HepG2 (cell line): ENCODE data around the gene SRP72. TPM values are rescaled to one million over a fixed set of nuclear protein-coding genes. Genes with fewer than 3 reads are reported as not detected.

Experiments
- CEBPG ChIP-seq: IDR thresholded peaks from 2 replicates; pipeline ENCODE4 v1.6.1; 2016
- LCORL ChIP-seq, 2 experiments: fragments of 450-650 bp in 1 of 2; sonication (generic) in 1 of 2; formaldehyde crosslinking in 1 of 2; IDR thresholded peaks; 2 replicates each; pipeline versions ENCODE4 v1.5.0 to v1.6.1; 2017 to 2020; ENCODE audit warnings: antibody characterized with exemption in 1 of 2, missing genetic modification reagents in 1 of 2
- SNAI1 ChIP-seq: sonication (generic); formaldehyde crosslinking; IDR thresholded peaks from 2 replicates; pipeline ENCODE4 v1.5.0; 2020; ENCODE audit warnings: mild to moderate bottlenecking, missing genetic modification reagents, borderline replicate concordance
- U2AF1 ChIP-seq: fragments of 200-400 bp; formaldehyde crosslinking; optimal IDR thresholded peaks from 2 replicates; pipeline ENCODE3; 2017; ENCODE audit warnings: mild to moderate bottlenecking, low read depth, low read length
- ZNF33B ChIP-seq: sonication (generic); formaldehyde crosslinking; IDR thresholded peaks from 2 replicates; pipeline ENCODE4 v1.5.1; 2020; ENCODE audit warnings: mild to moderate bottlenecking, missing genetic modification reagents
- ZSCAN29 ChIP-seq: sonication (generic); formaldehyde crosslinking; conservative IDR thresholded peaks from 2 replicates; pipeline ENCODE4 v1.4.0; 2020; ENCODE audit warnings: mild to moderate bottlenecking, missing genetic modification reagents
- polyA plus RNA-seq, 8 experiments: library from polyadenylated mRNA; depleted of rRNA in 3 of 8; stranded (reverse) in 7 of 8; unstranded in 1 of 8; fragments of >200 nt; fragmentation: Illumina TruSeq in 4 of 8; extraction: Trizol in 4 of 8; gene quantifications; 2 replicates each; pipeline versions ENCODE4 v1.2.1 to v1.2.3, GENCODE V29; 2011 to 2016; ENCODE audit warnings: low read depth in 4 of 8, missing spikeins in 1 of 8, mixed read lengths in 1 of 8; ENCODE audit not compliant: insufficient read depth in 1 of 8
- total RNA-seq, 5 experiments: library from RNA; depleted of rRNA; stranded (reverse); fragments of >200 nt; fragmentation: Illumina TruSeq; extraction: Trizol; gene quantifications; 2 replicates each; pipeline ENCODE4 v1.2.3, GENCODE V29; 2016; ENCODE audit warnings: low read depth in 1 of 5
- TF ChIP-seq, protein P1 (sequence below): sonication (generic); formaldehyde crosslinking; IDR thresholded peaks from 2 replicates; pipeline ENCODE4 v1.4.0; 2020; ENCODE audit warnings: low read depth, missing genetic modification reagents
- TF ChIP-seq, protein P2 (sequence below): sonication (generic); formaldehyde crosslinking; IDR thresholded peaks from 2 replicates; pipeline ENCODE4 v1.4.0; 2020; ENCODE audit warnings: missing genetic modification reagents
- TF ChIP-seq, protein P3 (sequence below): sonication (generic); formaldehyde crosslinking; IDR thresholded peaks from one replicate; pipeline ENCODE4 v1.5.1; 2020; ENCODE audit warnings: mild to moderate bottlenecking, missing genetic modification reagents; ENCODE audit errors: not compliant biosample characterization
- TF ChIP-seq, protein P4 (sequence below): sonication (generic); formaldehyde crosslinking; conservative IDR thresholded peaks from 2 replicates; pipeline ENCODE4 v1.8.0; 2022; ENCODE audit warnings: low read depth, missing genetic modification reagents
- TF ChIP-seq, protein P5 (sequence below): sonication (generic); formaldehyde crosslinking; conservative IDR thresholded peaks from 2 replicates; pipeline ENCODE4 v1.4.0; 2020; ENCODE audit warnings: missing genetic modification reagents

Gene SRP72
- total and polyA plus RNA-seq, 2 of the 13 experiments (the other 11 are each of a cell fraction or from before 2014, with no cell fraction given), result 64.9 to 75.6 TPM

DNA sequence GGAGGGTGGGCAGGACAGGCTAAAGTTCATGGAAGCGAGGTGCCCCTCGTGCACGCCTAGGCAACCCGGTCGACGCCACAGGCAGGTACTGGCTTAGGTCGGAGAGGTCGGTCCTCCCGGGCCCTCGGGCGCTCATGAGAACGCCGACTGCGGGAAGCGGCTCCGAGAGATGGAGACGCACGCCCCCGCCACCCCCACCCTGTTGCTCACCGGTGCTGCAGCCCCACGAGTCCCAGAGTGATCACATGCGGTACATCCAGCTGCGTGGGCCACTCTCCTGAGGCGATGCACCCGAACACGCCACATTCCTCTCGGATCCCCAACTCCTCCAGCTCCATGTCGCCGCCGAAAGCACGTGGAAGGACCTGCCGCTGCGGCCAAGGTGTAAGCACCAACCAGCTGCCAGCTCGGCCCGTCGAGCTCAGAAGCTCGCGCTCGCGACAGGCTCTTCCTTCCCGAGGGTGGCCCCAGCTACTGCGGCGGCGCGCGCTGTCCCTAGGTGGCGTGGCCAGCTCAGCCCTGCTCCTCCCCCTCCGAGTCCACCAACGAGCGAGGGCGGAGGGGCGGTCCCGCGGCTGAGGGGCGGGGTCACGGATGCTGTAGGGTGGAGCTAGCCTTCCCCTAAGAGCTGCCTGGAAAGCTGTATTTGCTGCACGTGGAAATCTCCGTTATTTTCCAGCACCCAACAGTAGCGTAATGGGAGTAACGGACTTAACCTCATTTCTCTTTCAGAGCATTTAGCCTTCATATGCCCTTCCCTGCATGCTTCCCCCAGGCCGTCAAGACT, 32.1 kb upstream of the SRP72 start, which contains the start of gene PPAT (continued):
- TF ChIP-seq, protein P1, sequence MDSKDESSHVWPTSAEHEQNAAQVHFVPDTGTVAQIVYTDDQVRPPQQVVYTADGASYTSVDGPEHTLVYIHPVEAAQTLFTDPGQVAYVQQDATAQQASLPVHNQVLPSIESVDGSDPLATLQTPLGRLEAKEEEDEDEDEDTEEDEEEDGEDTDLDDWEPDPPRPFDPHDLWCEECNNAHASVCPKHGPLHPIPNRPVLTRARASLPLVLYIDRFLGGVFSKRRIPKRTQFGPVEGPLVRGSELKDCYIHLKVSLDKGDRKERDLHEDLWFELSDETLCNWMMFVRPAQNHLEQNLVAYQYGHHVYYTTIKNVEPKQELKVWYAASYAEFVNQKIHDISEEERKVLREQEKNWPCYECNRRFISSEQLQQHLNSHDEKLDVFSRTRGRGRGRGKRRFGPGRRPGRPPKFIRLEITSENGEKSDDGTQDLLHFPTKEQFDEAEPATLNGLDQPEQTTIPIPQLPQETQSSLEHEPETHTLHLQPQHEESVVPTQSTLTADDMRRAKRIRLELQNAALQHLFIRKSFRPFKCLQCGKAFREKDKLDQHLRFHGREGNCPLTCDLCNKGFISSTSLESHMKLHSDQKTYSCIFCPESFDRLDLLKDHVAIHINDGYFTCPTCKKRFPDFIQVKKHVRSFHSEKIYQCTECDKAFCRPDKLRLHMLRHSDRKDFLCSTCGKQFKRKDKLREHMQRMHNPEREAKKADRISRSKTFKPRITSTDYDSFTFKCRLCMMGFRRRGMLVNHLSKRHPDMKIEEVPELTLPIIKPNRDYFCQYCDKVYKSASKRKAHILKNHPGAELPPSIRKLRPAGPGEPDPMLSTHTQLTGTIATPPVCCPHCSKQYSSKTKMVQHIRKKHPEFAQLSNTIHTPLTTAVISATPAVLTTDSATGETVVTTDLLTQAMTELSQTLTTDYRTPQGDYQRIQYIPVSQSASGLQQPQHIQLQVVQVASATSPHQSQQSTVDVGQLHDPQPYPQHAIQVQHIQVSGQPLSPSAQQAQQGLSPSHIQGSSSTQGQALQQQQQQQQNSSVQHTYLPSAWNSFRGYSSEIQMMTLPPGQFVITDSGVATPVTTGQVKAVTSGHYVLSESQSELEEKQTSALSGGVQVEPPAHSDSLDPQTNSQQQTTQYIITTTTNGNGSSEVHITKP (CRISPR knock-in tag), result peak; percentile 98
- TF ChIP-seq CEBPG (CRISPR knock-in tag) (no peak), ZSCAN29 (CRISPR knock-in tag) (peak; percentile 40; the same call in 1 of the 2 replicates), ZNF33B (peak; percentile 13; the same call in 1 of the 2 replicates), SNAI1 (CRISPR knock-in tag) (no peak), LCORL (IDR thresholded peaks at IDR 0.05) (no peak), LCORL (CRISPR knock-in tag; IDR thresholded peaks at IDR 0.05) (no peak), U2AF1 (no peak)
- TF ChIP-seq, protein P2, sequence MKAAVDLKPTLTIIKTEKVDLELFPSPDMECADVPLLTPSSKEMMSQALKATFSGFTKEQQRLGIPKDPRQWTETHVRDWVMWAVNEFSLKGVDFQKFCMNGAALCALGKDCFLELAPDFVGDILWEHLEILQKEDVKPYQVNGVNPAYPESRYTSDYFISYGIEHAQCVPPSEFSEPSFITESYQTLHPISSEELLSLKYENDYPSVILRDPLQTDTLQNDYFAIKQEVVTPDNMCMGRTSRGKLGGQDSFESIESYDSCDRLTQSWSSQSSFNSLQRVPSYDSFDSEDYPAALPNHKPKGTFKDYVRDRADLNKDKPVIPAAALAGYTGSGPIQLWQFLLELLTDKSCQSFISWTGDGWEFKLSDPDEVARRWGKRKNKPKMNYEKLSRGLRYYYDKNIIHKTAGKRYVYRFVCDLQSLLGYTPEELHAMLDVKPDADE (CRISPR knock-in tag), result peak; percentile 78; the same call in 1 of the 2 replicates
- TF ChIP-seq, protein P3, sequence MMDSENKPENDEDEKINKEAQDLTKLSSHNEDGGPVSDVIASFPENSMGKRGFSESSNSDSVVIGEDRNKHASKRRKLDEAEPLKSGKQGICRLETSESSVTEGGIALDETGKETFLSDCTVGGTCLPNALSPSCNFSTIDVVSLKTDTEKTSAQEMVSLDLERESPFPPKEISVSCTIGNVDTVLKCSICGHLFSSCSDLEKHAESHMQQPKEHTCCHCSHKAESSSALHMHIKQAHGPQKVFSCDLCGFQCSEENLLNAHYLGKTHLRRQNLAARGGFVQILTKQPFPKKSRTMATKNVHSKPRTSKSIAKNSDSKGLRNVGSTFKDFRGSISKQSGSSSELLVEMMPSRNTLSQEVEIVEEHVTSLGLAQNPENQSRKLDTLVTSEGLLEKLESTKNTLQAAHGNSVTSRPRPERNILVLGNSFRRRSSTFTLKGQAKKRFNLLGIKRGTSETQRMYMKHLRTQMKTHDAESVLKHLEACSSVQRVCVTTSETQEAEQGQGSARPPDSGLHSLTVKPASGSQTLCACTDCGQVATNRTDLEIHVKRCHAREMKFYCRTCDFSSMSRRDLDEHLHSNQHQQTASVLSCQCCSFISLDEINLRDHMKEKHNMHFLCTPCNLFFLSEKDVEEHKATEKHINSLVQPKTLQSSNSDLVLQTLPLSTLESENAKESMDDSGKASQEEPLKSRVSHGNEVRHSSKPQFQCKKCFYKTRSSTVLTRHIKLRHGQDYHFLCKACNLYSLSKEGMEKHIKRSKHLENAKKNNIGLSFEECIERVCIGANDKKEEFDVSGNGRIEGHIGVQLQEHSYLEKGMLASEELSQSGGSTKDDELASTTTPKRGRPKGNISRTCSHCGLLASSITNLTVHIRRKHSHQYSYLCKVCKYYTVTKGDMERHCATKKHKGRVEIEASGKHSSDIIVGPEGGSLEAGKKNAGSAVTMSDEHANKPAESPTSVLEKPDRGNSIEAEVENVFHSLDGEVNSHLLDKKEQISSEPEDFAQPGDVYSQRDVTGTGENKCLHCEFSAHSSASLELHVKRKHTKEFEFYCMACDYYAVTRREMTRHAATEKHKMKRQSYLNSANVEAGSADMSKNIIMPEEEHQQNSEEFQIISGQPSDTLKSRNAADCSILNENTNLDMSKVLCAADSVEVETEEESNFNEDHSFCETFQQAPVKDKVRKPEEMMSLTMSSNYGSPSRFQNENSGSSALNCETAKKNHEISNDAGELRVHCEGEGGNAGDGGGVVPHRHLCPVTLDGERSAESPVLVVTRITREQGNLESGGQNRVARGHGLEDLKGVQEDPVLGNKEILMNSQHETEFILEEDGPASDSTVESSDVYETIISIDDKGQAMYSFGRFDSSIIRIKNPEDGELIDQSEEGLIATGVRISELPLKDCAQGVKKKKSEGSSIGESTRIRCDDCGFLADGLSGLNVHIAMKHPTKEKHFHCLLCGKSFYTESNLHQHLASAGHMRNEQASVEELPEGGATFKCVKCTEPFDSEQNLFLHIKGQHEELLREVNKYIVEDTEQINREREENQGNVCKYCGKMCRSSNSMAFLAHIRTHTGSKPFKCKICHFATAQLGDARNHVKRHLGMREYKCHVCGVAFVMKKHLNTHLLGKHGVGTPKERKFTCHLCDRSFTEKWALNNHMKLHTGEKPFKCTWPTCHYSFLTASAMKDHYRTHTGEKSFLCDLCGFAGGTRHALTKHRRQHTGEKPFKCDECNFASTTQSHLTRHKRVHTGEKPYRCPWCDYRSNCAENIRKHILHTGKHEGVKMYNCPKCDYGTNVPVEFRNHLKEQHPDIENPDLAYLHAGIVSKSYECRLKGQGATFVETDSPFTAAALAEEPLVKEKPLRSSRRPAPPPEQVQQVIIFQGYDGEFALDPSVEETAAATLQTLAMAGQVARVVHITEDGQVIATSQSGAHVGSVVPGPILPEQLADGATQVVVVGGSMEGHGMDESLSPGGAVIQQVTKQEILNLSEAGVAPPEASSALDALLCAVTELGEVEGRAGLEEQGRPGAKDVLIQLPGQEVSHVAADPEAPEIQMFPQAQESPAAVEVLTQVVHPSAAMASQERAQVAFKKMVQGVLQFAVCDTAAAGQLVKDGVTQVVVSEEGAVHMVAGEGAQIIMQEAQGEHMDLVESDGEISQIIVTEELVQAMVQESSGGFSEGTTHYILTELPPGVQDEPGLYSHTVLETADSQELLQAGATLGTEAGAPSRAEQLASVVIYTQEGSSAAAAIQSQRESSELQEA (CRISPR knock-in tag), result peak; percentile 80
- TF ChIP-seq, protein P4, sequence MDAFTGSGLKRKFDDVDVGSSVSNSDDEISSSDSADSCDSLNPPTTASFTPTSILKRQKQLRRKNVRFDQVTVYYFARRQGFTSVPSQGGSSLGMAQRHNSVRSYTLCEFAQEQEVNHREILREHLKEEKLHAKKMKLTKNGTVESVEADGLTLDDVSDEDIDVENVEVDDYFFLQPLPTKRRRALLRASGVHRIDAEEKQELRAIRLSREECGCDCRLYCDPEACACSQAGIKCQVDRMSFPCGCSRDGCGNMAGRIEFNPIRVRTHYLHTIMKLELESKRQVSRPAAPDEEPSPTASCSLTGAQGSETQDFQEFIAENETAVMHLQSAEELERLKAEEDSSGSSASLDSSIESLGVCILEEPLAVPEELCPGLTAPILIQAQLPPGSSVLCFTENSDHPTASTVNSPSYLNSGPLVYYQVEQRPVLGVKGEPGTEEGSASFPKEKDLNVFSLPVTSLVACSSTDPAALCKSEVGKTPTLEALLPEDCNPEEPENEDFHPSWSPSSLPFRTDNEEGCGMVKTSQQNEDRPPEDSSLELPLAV (CRISPR knock-in tag), result no peak
- TF ChIP-seq, protein P5, sequence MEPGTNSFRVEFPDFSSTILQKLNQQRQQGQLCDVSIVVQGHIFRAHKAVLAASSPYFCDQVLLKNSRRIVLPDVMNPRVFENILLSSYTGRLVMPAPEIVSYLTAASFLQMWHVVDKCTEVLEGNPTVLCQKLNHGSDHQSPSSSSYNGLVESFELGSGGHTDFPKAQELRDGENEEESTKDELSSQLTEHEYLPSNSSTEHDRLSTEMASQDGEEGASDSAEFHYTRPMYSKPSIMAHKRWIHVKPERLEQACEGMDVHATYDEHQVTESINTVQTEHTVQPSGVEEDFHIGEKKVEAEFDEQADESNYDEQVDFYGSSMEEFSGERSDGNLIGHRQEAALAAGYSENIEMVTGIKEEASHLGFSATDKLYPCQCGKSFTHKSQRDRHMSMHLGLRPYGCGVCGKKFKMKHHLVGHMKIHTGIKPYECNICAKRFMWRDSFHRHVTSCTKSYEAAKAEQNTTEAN (CRISPR knock-in tag), result peak; percentile 33; the same call in 1 of the 2 replicates
